ENCODE data around the gene NEMP1.
A peak's percentile ranks its signal among the peaks of the same experiment; 100 is the strongest.

The NEMP1 gene

GRCh38 chr12:57078519-57079404 lies at the start of gene NEMP1:
Gene NEMP1 (minus strand): TSS chr12:57078791. CDS start chr12:57078745, 46 bp downstream.
- no peak for TF ChIP-seq CTCF (IDR thresholded peaks at IDR 0.05; ENCODE audit: low read depth, low read length)

GRCh38 chr12:57127726-57128518 lies 49.3 kb upstream of the NEMP1 start, which contains the start of gene LRP1:
Gene LRP1 (plus strand): TSS chr12:57128483. CDS start chr12:57128965, 482 bp downstream.
- H3K4me3 ChIP-seq (replicated peaks in 1 of 2; ENCODE audit: low read depth in 2 of 2, low read length in 2 of 2): peak within 1 kb of the TSS; percentile 87 to 88
- DNase-seq (ENCODE audit: low read depth in 2 of 2): peak; percentile 86 to 92

More at GRCh38 chr12:57078519-57079404, at the start of gene NEMP1:
- peak within 1 kb of the TSS; percentile 73 to 84 for H3K4me3 ChIP-seq (replicated peaks in 1 of 2; ENCODE audit: low read depth in 2 of 2, low read length in 2 of 2)
- DNase-seq (ENCODE audit: low read depth in 2 of 2): peak; percentile 100

GRCh38 chr12:57127101-57127725 lies 48.6 kb upstream of the NEMP1 start:
- H3K4me3 ChIP-seq (replicated peaks in 1 of 2; ENCODE audit: low read depth in 2 of 2, low read length in 2 of 2): peak overlapping the region; percentile 87 to 88
- TF ChIP-seq CTCF (IDR thresholded peaks at IDR 0.05; ENCODE audit: low read depth, low read length): no peak
- DNase-seq (ENCODE audit: low read depth in 2 of 2): no peak

More at GRCh38 chr12:57127726-57128518, 49.3 kb upstream of the NEMP1 start, which contains the start of gene LRP1:
- TF ChIP-seq CTCF (IDR thresholded peaks at IDR 0.05; ENCODE audit: low read depth, low read length): no peak

- TF ChIP-seq CTCF (IDR thresholded peaks at IDR 0.05; ENCODE audit: low read depth, low read length): no peak
- H3K4me3 ChIP-seq (replicated peaks in 1 of 2; ENCODE audit: low read depth in 2 of 2, low read length in 2 of 2): no peak overlapping the region
- no peak for DNase-seq (ENCODE audit: low read depth in 2 of 2)
These were observed 48.0 kb upstream of the NEMP1 start for GRCh38 chr12:57126561-57126960.

GRCh38 chr12:57126061-57126460 lies 47.5 kb upstream of the NEMP1 start:
- DNase-seq (ENCODE audit: low read depth in 2 of 2): no peak
- TF ChIP-seq CTCF (IDR thresholded peaks at IDR 0.05; ENCODE audit: low read depth, low read length): no peak
- H3K4me3 ChIP-seq (replicated peaks in 1 of 2; ENCODE audit: low read depth in 2 of 2, low read length in 2 of 2): no peak overlapping the region

- TF ChIP-seq CTCF (IDR thresholded peaks at IDR 0.05; ENCODE audit: low read depth, low read length): peak; percentile 98
- peak; percentile 84 to 86 for DNase-seq (ENCODE audit: low read depth in 2 of 2)
- no peak overlapping the region for H3K4me3 ChIP-seq (replicated peaks in 1 of 2; ENCODE audit: low read depth in 2 of 2, low read length in 2 of 2)
These were observed 45.8 kb upstream of the NEMP1 start for GRCh38 chr12:57124261-57124877.
